DND-41 (cell line): ENCODE data around the gene RAB4A.

Experiments used
- ATAC-seq: fragments of 200-7000 bp; cut with Tn5 transposase; 3 replicates; pipeline ENCODE4 v1.9.1; 2021; ENCODE audit warnings: low read depth; ENCODE audit not compliant: insufficient read depth
- DNase-seq: peaks from one replicate; pipeline ENCODE4 v3.0.0-alpha.2; 2020
- H2AFZ ChIP-seq: 2 replicates; pipeline ENCODE4 v1.6.0; 2012; ENCODE audit warnings: low read depth, low read length
- H3K27ac ChIP-seq: 2 replicates; pipeline ENCODE4 v1.5.1; 2012; ENCODE audit warnings: low read length, inconsistent platforms
- H3K27me3 ChIP-seq: fragments of 200-600 bp; sonication (generic); 2 replicates; pipeline ENCODE4 v1.6.0; 2012; ENCODE audit warnings: low read length, mild to moderate bottlenecking, inconsistent platforms; ENCODE audit not compliant: insufficient read depth, poor library complexity
- H3K36me3 ChIP-seq: 2 replicates; pipeline ENCODE4 v1.5.1; 2012; ENCODE audit warnings: low read length, inconsistent platforms; ENCODE audit not compliant: insufficient read depth
- H3K4me1 ChIP-seq: 2 replicates; pipeline ENCODE4 v1.5.1; 2012; ENCODE audit warnings: mild to moderate bottlenecking, low read length; ENCODE audit not compliant: insufficient read depth
- H3K4me2 ChIP-seq: 2 replicates; pipeline ENCODE4 v1.6.0; 2012; ENCODE audit warnings: mild to moderate bottlenecking, moderate library complexity, low read length, inconsistent platforms; ENCODE audit not compliant: insufficient read depth
- H3K4me3 ChIP-seq, 2 experiments: fragments of 200-600 bp in 1 of 2; shearing (Covaris generic) in 1 of 2; 2 replicates each; pipeline ENCODE4 v1.5.1; 2012 to 2016; ENCODE audit warnings: inconsistent platforms in 2 of 2, low read length in 2 of 2, mild to moderate bottlenecking in 2 of 2, low read depth in 1 of 2, moderate library complexity in 1 of 2
- H3K79me2 ChIP-seq: 2 replicates; pipeline ENCODE4 v1.6.0; 2012; ENCODE audit warnings: low read length, inconsistent platforms; ENCODE audit not compliant: insufficient read depth
- H3K9ac ChIP-seq: 2 replicates; pipeline ENCODE4 v1.6.0; 2012; ENCODE audit warnings: low read depth, mild to moderate bottlenecking, inconsistent platforms, low read length, moderate library complexity
- H3K9me3 ChIP-seq: 2 replicates; pipeline ENCODE4 v1.5.1; 2012; ENCODE audit warnings: low read length, moderate library complexity, mild to moderate bottlenecking, inconsistent platforms; ENCODE audit not compliant: insufficient read depth, severe bottlenecking
- H4K20me1 ChIP-seq: 2 replicates; pipeline ENCODE4 v1.6.0; 2012; ENCODE audit warnings: low read length; ENCODE audit not compliant: insufficient read depth
- EZH2 ChIP-seq: IDR thresholded peaks from 3 replicates; pipeline ENCODE4 v1.6.1; 2012; ENCODE audit warnings: borderline replicate concordance, low read depth, mild to moderate bottlenecking, moderate library complexity, low read length, inconsistent platforms; ENCODE audit not compliant: severe bottlenecking
- TF ChIP-seq, protein P1 (sequence below): IDR thresholded peaks from 2 replicates; pipeline ENCODE4 v1.5.1; 2012; ENCODE audit warnings: borderline replicate concordance, low read length, moderate library complexity, mild to moderate bottlenecking; ENCODE audit not compliant: poor library complexity, severe bottlenecking; ENCODE audit errors: extremely low read depth

RAB4A gene

DNA sequence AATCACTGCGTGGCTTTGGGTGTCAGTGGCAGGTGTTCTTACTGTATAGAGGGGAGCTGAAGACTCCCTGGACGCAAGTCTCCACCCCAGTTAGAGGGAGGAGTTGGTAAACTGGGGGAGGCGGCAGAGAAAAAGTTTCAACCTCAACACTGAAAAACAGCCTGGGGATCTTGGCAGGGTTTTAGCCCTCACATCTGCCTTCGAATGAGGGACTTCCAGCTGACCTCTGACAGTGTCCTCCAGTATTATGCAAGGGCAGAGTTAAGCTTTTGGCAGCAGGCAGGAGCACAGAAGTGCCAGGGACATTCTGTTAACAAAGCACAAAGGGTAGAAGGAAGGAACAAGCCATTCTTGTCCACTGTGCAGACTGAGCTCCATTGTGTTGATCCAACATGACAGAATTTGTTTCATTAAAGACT is 41.2 kb upstream of the RAB4A start:
- Histone ChIP-seq H3K4me2 (no peak overlapping the region), H3K79me2 (no peaks in the 10 kb centered on the region), H4K20me1 (0 out of 2 replicates have a peak, but pooled peaks cover 2% of the 10 kb centered on the region), H3K9me3 (no peaks in the 10 kb centered on the region), H2AFZ (no peak overlapping the region), H3K4me1 (no peaks in the 10 kb centered on the region), H3K4me3 (no peak overlapping the region), H3K27me3 (peaks cover 20% of the 10 kb centered on the region), H3K27ac (no peak overlapping the region), H3K9ac (no peak overlapping the region), H3K36me3 (no peaks in the 10 kb centered on the region)
- ATAC-seq (no peak), DNase-seq (no peak)
- TF ChIP-seq EZH2 = no peak
- TF ChIP-seq, protein P1, sequence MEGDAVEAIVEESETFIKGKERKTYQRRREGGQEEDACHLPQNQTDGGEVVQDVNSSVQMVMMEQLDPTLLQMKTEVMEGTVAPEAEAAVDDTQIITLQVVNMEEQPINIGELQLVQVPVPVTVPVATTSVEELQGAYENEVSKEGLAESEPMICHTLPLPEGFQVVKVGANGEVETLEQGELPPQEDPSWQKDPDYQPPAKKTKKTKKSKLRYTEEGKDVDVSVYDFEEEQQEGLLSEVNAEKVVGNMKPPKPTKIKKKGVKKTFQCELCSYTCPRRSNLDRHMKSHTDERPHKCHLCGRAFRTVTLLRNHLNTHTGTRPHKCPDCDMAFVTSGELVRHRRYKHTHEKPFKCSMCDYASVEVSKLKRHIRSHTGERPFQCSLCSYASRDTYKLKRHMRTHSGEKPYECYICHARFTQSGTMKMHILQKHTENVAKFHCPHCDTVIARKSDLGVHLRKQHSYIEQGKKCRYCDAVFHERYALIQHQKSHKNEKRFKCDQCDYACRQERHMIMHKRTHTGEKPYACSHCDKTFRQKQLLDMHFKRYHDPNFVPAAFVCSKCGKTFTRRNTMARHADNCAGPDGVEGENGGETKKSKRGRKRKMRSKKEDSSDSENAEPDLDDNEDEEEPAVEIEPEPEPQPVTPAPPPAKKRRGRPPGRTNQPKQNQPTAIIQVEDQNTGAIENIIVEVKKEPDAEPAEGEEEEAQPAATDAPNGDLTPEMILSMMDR = no peak

DNA sequence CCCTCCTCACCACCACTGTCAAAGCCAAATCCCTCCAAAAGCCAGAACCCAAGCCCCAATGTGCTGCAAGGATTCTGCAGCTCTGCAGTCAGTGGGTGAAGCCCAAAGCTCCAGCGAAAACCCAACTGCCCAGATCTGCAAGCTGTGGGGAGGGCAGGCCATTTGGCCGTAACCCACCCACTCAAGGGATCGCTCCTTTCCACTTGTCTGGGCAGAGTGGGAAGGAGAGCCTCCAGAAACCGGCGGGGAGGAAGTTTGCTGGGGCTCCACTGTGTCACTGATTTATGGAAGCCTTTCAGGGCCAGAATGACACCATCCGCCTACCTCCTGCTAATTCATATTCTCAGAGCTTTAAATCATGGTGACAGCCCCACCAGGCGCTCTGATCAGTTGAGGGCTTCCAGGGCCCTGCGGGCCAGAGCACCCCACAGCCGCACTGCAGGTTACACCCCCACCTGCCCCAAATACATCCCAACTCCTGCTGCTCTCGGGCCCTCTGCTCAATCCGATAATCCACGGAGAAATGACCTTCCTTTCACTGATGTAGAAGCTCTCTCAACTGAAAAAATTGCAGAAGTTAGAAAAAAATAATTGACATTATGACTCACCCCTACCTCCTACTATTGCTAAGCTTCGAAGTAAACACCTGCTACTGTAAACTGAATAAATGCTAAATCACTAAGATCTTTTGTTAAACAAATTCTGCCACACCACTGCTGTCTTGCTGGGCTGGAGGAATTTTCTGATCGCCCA is 40.6 kb upstream of the RAB4A start:
- Histone ChIP-seq H3K9ac (no peak overlapping the region), H2AFZ (no peak overlapping the region), H3K4me1 (no peaks in the 10 kb centered on the region), H3K27me3 (peaks cover 20% of the 10 kb centered on the region), H3K4me3 (no peak overlapping the region), H3K4me2 (no peak overlapping the region), H3K27ac (no peak overlapping the region), H3K9me3 (no peaks in the 10 kb centered on the region), H3K36me3 (no peaks in the 10 kb centered on the region), H3K79me2 (no peaks in the 10 kb centered on the region), H4K20me1 (no peaks in the 10 kb centered on the region)
- TF ChIP-seq, protein P1 = no peak
- no peak for TF ChIP-seq EZH2
- ATAC-seq (no peak), DNase-seq (no peak)

DNA sequence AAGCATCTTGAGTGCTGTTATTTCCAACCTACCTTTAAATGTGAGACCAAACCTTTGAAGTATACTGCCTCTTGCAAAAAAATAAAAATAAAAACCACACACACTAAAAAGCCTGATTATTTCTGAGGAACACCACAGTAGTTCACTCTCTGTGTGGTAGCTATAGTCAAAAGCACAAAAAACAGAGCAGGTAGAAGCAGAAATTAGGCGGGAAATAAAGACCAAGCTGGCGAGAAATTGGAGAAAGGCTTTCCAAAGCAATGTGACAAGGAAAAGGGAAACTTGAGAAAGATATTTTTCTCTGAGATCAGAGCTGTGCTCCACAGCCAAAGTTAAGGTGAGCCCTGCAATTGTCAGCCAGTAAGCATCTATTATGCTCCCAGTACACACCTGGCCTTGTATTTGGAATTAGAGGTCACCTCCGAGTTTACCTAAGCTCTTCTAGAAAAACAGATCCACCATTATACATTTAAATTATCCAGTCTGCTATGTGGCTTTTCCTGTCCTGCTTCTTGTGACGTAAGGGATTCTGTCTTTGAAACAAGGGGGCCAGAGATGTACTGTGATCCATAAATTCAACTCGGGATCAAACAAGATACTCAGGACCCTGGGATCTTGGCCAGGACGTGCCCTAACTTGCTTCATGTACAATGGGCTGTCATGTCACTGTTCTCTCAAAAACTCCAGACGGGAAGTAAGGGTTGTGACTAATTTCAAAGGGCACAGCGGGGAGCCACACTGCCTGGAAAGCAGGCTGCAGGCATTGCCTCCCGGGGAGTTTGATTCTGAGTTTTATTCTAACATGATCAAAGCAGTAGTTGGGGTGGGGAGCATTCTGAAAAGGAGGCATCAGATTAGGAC is 39.8 kb upstream of the RAB4A start:
- Histone ChIP-seq H3K4me3 (no peak overlapping the region), H2AFZ (no peak overlapping the region), H3K27me3 (peaks cover 20% of the 10 kb centered on the region), H3K79me2 (no peaks in the 10 kb centered on the region), H3K9ac (no peak overlapping the region), H3K4me2 (no peak overlapping the region), H3K4me1 (no peaks in the 10 kb centered on the region), H3K9me3 (no peaks in the 10 kb centered on the region), H3K36me3 (no peaks in the 10 kb centered on the region), H3K27ac (no peak overlapping the region), H4K20me1 (no peaks in the 10 kb centered on the region)
- no peak for ATAC-seq
- no peak for DNase-seq
- no peak for TF ChIP-seq EZH2
- TF ChIP-seq, protein P1 = no peak
